Muscle of back (tissue), 11 donors: ENCODE measurements around the gene PRKAR2B. TPM values are rescaled to one million over a fixed set of nuclear protein-coding genes. Genes with fewer than 3 reads are reported as not detected.
"Not testable (repeated sequence)": the region's sequence is repeated elsewhere in the genome, so short reads cannot be mapped to it uniquely, and the experiment has no call there.

Source experiments
- DNase-seq, 3 donors: peaks; one replicate each; pipeline versions ENCODE4 v3.0.0 to v3.0.0-alpha.2; 2013
- polyA plus RNA-seq, 10 donors: library from polyadenylated mRNA; unstranded; fragments of 120-200 nt; gene quantifications; one replicate each; pipeline ENCODE4 v1.2.1, GENCODE V29; 2013; ENCODE audit not compliant: insufficient read length in 10 of 10

Gene PRKAR2B
- polyA plus RNA-seq, 10 donors: 4.8 to 10.7 (median 5.8) TPM

GRCh38 chr7:107046491-107047259 lies 2.2 kb downstream of the PRKAR2B start:
- DNase-seq: no peak

- no peak for DNase-seq
Measured at GRCh38 chr7:107047902-107048782, 3.6 kb downstream of the PRKAR2B start.

- DNase-seq: no peak
Measured at GRCh38 chr7:107048783-107049418, 4.4 kb downstream of the PRKAR2B start.

GRCh38 chr7:107049480-107049879 lies 5.0 kb downstream of the PRKAR2B start:
- no peak for DNase-seq

- DNase-seq: no peak
Measured at GRCh38 chr7:107049971-107050532, 5.5 kb downstream of the PRKAR2B start.

- no peak for DNase-seq
Measured at GRCh38 chr7:107051376-107051775, 6.9 kb downstream of the PRKAR2B start.

- DNase-seq: not testable (repeated sequence)
Measured at GRCh38 chr7:107054965-107055364, 10.5 kb downstream of the PRKAR2B start.

- not testable (repeated sequence) for DNase-seq
Measured at GRCh38 chr7:107056058-107056457, 11.6 kb downstream of the PRKAR2B start.

GRCh38 chr7:107056728-107057473 lies 12.4 kb downstream of the PRKAR2B start:
- DNase-seq: no peak

- DNase-seq: no peak
Measured at GRCh38 chr7:107057474-107057833, 12.9 kb downstream of the PRKAR2B start.

- no peak for DNase-seq
Measured at GRCh38 chr7:107059468-107059867, 15.0 kb downstream of the PRKAR2B start.

- DNase-seq: no peak
Measured at GRCh38 chr7:107063245-107064120, 19.0 kb downstream of the PRKAR2B start.

GRCh38 chr7:107064255-107064654 lies 19.8 kb downstream of the PRKAR2B start:
- DNase-seq: no peak

- no peak for DNase-seq
Measured at GRCh38 chr7:107065929-107066247, 21.4 kb downstream of the PRKAR2B start.

GRCh38 chr7:107068156-107068555 lies 23.7 kb downstream of the PRKAR2B start:
- DNase-seq: no peak

- no peak for DNase-seq
Measured at GRCh38 chr7:107069457-107069856, 25.0 kb downstream of the PRKAR2B start.

GRCh38 chr7:107070710-107071109 lies 26.2 kb downstream of the PRKAR2B start:
- DNase-seq: no peak

- DNase-seq: no peak
Measured at GRCh38 chr7:107071129-107071528, 26.6 kb downstream of the PRKAR2B start.

GRCh38 chr7:107072133-107072532 lies 27.6 kb downstream of the PRKAR2B start:
- DNase-seq: no peak

GRCh38 chr7:107075863-107076574 lies 31.5 kb downstream of the PRKAR2B start:
- no peak for DNase-seq
